IMR-90 (cell line): ENCODE data around the gene SCFD2. TPM values are rescaled to one million over a fixed set of nuclear protein-coding genes. Genes with fewer than 3 reads are reported as not detected.

Experiments used
- ATAC-seq: fragments of 200-7000 bp; cut with Tn5 transposase; 2 replicates; pipeline ENCODE4 v1.9.1; 2020; ENCODE audit warnings: low read depth, mild to moderate bottlenecking, moderate library complexity
- BruUV-seq: library from RNA; stranded (reverse); fragments of 400-500 nt; replicated peaks from 2 replicates; lab custom pipeline; 2021; lab: Mats Ljungman, UMichigan
- CTCF ChIA-PET: fragments of 300-600 bp; formaldehyde crosslinking; extraction: SDS; loops from one replicate; lab custom pipeline; 2021; ENCODE audit warnings: antibody characterized with exemption; lab: Yijun Ruan, JAX
- POLR2A ChIA-PET: fragments of 300-600 bp; sonication (Branson Sonifier 250); formaldehyde crosslinking; loops from one replicate; lab custom pipeline; 2022; ENCODE audit warnings: antibody characterized with exemption; ENCODE audit not compliant: unreplicated experiment; lab: Charles Lee
- DNase-seq: peaks from one replicate; pipeline ENCODE4 v3.0.0; 2013
- H2AFZ ChIP-seq: replicated peaks from 2 replicates; pipeline ENCODE3; 2013; ENCODE audit warnings: low read length, mild to moderate bottlenecking; ENCODE audit not compliant: poor library complexity
- H2AK5ac ChIP-seq: 2 replicates; pipeline ENCODE4 v1.6.1; 2013; ENCODE audit warnings: low read depth, low read length, inconsistent platforms
- H2AK9ac ChIP-seq: replicated peaks from 2 replicates; pipeline ENCODE3; 2013; ENCODE audit warnings: mild to moderate bottlenecking, low read depth, low read length, moderate library complexity; ENCODE audit not compliant: poor library complexity
- H2BK120ac ChIP-seq: 2 replicates; pipeline ENCODE4 v1.6.1; 2013; ENCODE audit warnings: low read depth, low read length, inconsistent platforms
- H2BK15ac ChIP-seq: 3 replicates; pipeline ENCODE4 v1.6.1; 2013; ENCODE audit warnings: low read depth, low read length, inconsistent platforms
- H2BK20ac ChIP-seq: 2 replicates; pipeline ENCODE4 v1.6.1; 2013; ENCODE audit warnings: low read depth, mild to moderate bottlenecking, inconsistent platforms, low read length, moderate library complexity
- H2BK5ac ChIP-seq: 2 replicates; pipeline ENCODE4 v1.6.1; 2013; ENCODE audit warnings: mild to moderate bottlenecking, low read depth, low read length, inconsistent platforms; ENCODE audit not compliant: poor library complexity, severe bottlenecking
- H3K14ac ChIP-seq: replicated peaks from 2 replicates; pipeline ENCODE4 v1.6.1; 2013; ENCODE audit warnings: low read depth, low read length, inconsistent platforms
- H3K18ac ChIP-seq: 2 replicates; pipeline ENCODE4 v1.6.1; 2013; ENCODE audit warnings: low read depth, low read length, control low read depth
- H3K23ac ChIP-seq: 2 replicates; pipeline ENCODE4 v1.6.1; 2013; ENCODE audit warnings: low read depth, low read length, inconsistent platforms
- H3K27ac ChIP-seq: 2 replicates; pipeline ENCODE4 v1.5.1; 2013; ENCODE audit warnings: mild to moderate bottlenecking, control low read depth, low read length; ENCODE audit not compliant: insufficient read depth
- H3K27me3 ChIP-seq: 2 replicates; pipeline ENCODE4 v1.6.1; 2013; ENCODE audit warnings: low read length; ENCODE audit not compliant: control insufficient read depth, insufficient read depth
- H3K36me3 ChIP-seq: 2 replicates; pipeline ENCODE4 v1.6.1; 2013; ENCODE audit warnings: low read length, mixed read lengths; ENCODE audit not compliant: control insufficient read depth, insufficient read depth
- H3K4ac ChIP-seq: 2 replicates; pipeline ENCODE4 v1.6.1; 2013; ENCODE audit warnings: low read depth, low read length, inconsistent platforms
- H3K4me1 ChIP-seq: 2 replicates; pipeline ENCODE4 v1.6.1; 2013; ENCODE audit warnings: low read length, mixed read lengths; ENCODE audit not compliant: control insufficient read depth, insufficient read depth
- H3K4me2 ChIP-seq: 2 replicates; pipeline ENCODE4 v1.6.1; 2013; ENCODE audit warnings: low read depth, mild to moderate bottlenecking, control low read depth, low read length, moderate library complexity
- H3K4me3 ChIP-seq: 2 replicates; pipeline ENCODE4 v1.5.1; 2013; ENCODE audit warnings: low read depth, mild to moderate bottlenecking, control low read depth, low read length, moderate library complexity; ENCODE audit not compliant: insufficient read depth
- H3K56ac ChIP-seq: 2 replicates; pipeline ENCODE4 v1.6.1; 2013; ENCODE audit warnings: low read length, inconsistent platforms; ENCODE audit not compliant: insufficient read depth; ENCODE audit errors: extremely low read depth
- H3K79me1 ChIP-seq, 2 experiments: 2 replicates each; pipeline ENCODE4 v1.6.1; 2013; ENCODE audit warnings: low read length in 2 of 2, inconsistent platforms in 1 of 2, low read depth in 1 of 2
- H3K9ac ChIP-seq: 2 replicates; pipeline ENCODE4 v1.6.1; 2013; ENCODE audit warnings: low read depth, low read length, control low read depth
- H3K9me1 ChIP-seq: 2 replicates; pipeline ENCODE4 v1.6.1; 2013; ENCODE audit warnings: low read length, inconsistent platforms; ENCODE audit not compliant: insufficient read depth
- H3K9me3 ChIP-seq: 2 replicates; pipeline ENCODE4 v1.6.1; 2013; ENCODE audit warnings: low read length; ENCODE audit not compliant: control insufficient read depth, insufficient read depth
- H4K20me1 ChIP-seq: 2 replicates; pipeline ENCODE4 v1.6.1; 2013; ENCODE audit warnings: low read length, inconsistent platforms; ENCODE audit not compliant: insufficient read depth
- H4K5ac ChIP-seq: 2 replicates; pipeline ENCODE4 v1.6.1; 2013; ENCODE audit warnings: mild to moderate bottlenecking, low read depth, low read length, control low read depth
- H4K8ac ChIP-seq, 2 experiments: 2 replicates each; pipeline ENCODE4 v1.6.1; 2013; ENCODE audit warnings: low read depth in 2 of 2, low read length in 2 of 2, control low read depth in 1 of 2, inconsistent platforms in 1 of 2
- H4K91ac ChIP-seq: 2 replicates; pipeline ENCODE4 v1.6.1; 2013; ENCODE audit warnings: low read depth, low read length, inconsistent platforms; ENCODE audit not compliant: insufficient read depth
- BHLHE40 ChIP-seq: fragments of 150-350 bp; IDR thresholded peaks from 2 replicates; pipeline ENCODE4 v1.6.1; 2016; ENCODE audit warnings: mild to moderate bottlenecking, low read depth, low read length
- CHD1 ChIP-seq: IDR thresholded peaks from 2 replicates; pipeline ENCODE4 v1.6.1; 2012; ENCODE audit warnings: low read depth, low read length, improper control_type of control experiment
- CTCF ChIP-seq: conservative IDR thresholded peaks from 2 replicates; pipeline ENCODE4 v1.5.1; 2012; ENCODE audit warnings: mild to moderate bottlenecking, low read depth, low read length, improper control_type of control experiment
- MAFK ChIP-seq: IDR thresholded peaks from 2 replicates; pipeline ENCODE4 v1.6.1; 2012; ENCODE audit warnings: low read depth, low read length, improper control_type of control experiment
- MAZ ChIP-seq: IDR thresholded peaks from 2 replicates; pipeline ENCODE4 v1.6.1; 2012; ENCODE audit warnings: low read depth, mild to moderate bottlenecking, low read length, improper control_type of control experiment, moderate library complexity, borderline replicate concordance
- MXI1 ChIP-seq: IDR thresholded peaks from 2 replicates; pipeline ENCODE4 v1.6.1; 2012; ENCODE audit warnings: low read depth, mild to moderate bottlenecking, low read length, moderate library complexity, borderline replicate concordance
- RCOR1 ChIP-seq: IDR thresholded peaks from 2 replicates; pipeline ENCODE4 v1.6.1; 2012; ENCODE audit warnings: mild to moderate bottlenecking, low read length, improper control_type of control experiment; ENCODE audit not compliant: insufficient replicate concordance
- WGBS, 2 experiments: methylation state at CpG; one replicate each; pipeline versions ENCODE4 v1.1.5 to v1.1.7; 2013; ENCODE audit warnings: missing lambda C conversion rate in 2 of 2; ENCODE audit not compliant: insufficient read length in 1 of 2; ENCODE audit errors: extremely low coverage in 2 of 2; 5-methylcytosine and 5-hydroxymethylcytosine counted together
- dilution Hi-C: fragments of 300-500 bp; cut with HindIII; formaldehyde crosslinking; loops from one replicate; pipeline ENCODE4 v1.14.3; 2018; ENCODE audit warnings: low sequenced_read_pairs; ENCODE audit not compliant: unreplicated experiment
- in situ Hi-C: fragments of 300-500 bp; cut with MboI; formaldehyde crosslinking; loops from 3 replicates; pipeline ENCODE4 v1.14.3; 2019; ENCODE audit warnings: low sequenced_read_pairs, inconsistent platforms, mixed read lengths
- intact Hi-C: fragments of 100-400 bp; cut with micrococcal nuclease; formaldehyde crosslinking; loops from 2 replicates; pipeline ENCODE4 v1.10.0; 2022
- polyA plus RNA-seq, 3 experiments: library from polyadenylated mRNA; depleted of rRNA; stranded (reverse); fragments of >200 nt; gene quantifications; 2 replicates each; pipeline ENCODE4 v1.2.3, GENCODE V29; 2012; ENCODE audit warnings: low replicate concordance in 1 of 3
- total RNA-seq: library from RNA; depleted of rRNA; stranded (reverse); fragments of >200 nt; gene quantifications from 2 replicates; pipeline ENCODE4 v1.2.3, GENCODE V29; 2012

The SCFD2 gene
- total and polyA plus RNA-seq, 2 of the 4 experiments (the other 2 are of a cell fraction), result 18.9 to 62.4 TPM

DNA sequence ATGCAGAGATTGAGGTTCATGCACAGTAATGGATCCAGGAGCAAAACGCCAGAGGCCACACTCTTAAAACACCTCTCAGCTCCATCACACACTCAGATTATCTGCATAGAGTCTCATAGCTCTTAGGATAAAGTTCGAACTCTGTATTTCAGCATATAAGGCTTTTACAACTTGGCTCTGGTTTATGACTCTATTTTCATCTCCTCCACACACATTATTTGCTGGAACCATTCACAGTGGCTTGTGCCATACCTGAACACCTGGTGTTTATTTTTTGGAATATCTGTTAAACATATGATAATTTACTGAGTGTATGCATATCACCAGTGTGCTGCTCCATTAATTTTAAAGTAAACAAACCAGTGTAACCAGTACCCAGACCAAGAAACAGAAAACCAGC lies 476.5 kb downstream of the SCFD2 start:
- peaks cover 21% of the 10 kb centered on the region for H3K4me1 ChIP-seq
- H3K27ac ChIP-seq, result no peak overlapping the region
- H2BK15ac ChIP-seq, result no peak overlapping the region
- intact Hi-C loops, result no loop called here
- no peak overlapping the region for H4K5ac ChIP-seq
- DNase-seq, result no peak
- no peak overlapping the region for H2BK5ac ChIP-seq
- peaks cover 2% of the 10 kb centered on the region; the same call in 1 of the 2 replicates for H3K9me3 ChIP-seq
- H3K9me1 ChIP-seq, result peaks cover 16% of the 10 kb centered on the region
- no peak overlapping the region for H3K4me2 ChIP-seq
- H2BK120ac ChIP-seq, result no peak overlapping the region
- H4K20me1 ChIP-seq, result peaks cover 5% of the 10 kb centered on the region; the same call in 1 of the 2 replicates
- H3K4ac ChIP-seq, result no peak overlapping the region
- no peak overlapping the region for H3K4me3 ChIP-seq
- no peak overlapping the region for H2AFZ ChIP-seq
- H4K91ac ChIP-seq, result no peak overlapping the region
- CTCF ChIA-PET, result no interaction called here
- no peak overlapping the region for H3K14ac ChIP-seq
- no peak overlapping the region for H3K18ac ChIP-seq
- no peak overlapping the region for H3K56ac ChIP-seq
- no TSS peak for BruUV-seq
- dilution Hi-C loops, result no loop called here
- POLR2A ChIA-PET, result no interaction called here
- no peaks in the 10 kb centered on the region for H3K36me3 ChIP-seq
- no peak overlapping the region for H3K23ac ChIP-seq
- no peaks in the 10 kb centered on the region for H3K27me3 ChIP-seq
- no peak overlapping the region for H2AK5ac ChIP-seq
- no peak overlapping the region for H2BK20ac ChIP-seq
- H3K79me1 ChIP-seq, result 0 out of 4 replicates have a peak, but pooled peaks cover 0 to 3% of the 10 kb centered on the region in 2 experiments
- in situ Hi-C loops, result no loop called here
- WGBS, 2 experiments, result no CpG with 5 or more reads among the region's 2 CpGs
- no peak overlapping the region for H4K8ac ChIP-seq
- no peak overlapping the region for H2AK9ac ChIP-seq
- H3K9ac ChIP-seq, result no peak overlapping the region
- ATAC-seq, result no peak
- TF ChIP-seq MXI1, result no peak
- TF ChIP-seq MAZ, result no peak
- no peak for TF ChIP-seq CHD1
- no peak for TF ChIP-seq BHLHE40
- TF ChIP-seq MAFK, result no peak
- TF ChIP-seq RCOR1, result no peak
- TF ChIP-seq CTCF, result no peak
